Glutamatergic neuron (in vitro differentiated cells): ENCODE data around the gene PYCR2. TPM values are rescaled to one million over a fixed set of nuclear protein-coding genes. Genes with fewer than 3 reads are reported as not detected.
"Not testable (repeated sequence)": the region's sequence is repeated elsewhere in the genome, so short reads cannot be mapped to it uniquely, and the experiment has no call there.

Experiments
- DNase-seq: peaks from one replicate; pipeline ENCODE4 v3.0.0; 2022
- H3K27ac Mint-ChIP-seq: one replicate; pipeline ENCODE4 v1.8.0; 2020; ENCODE audit warnings: mild to moderate bottlenecking, mixed read lengths, inconsistent platforms; ENCODE audit not compliant: unreplicated experiment
- H3K27me3 Mint-ChIP-seq: one replicate; pipeline ENCODE4 v1.8.0; 2020; ENCODE audit warnings: mild to moderate bottlenecking, moderate library complexity, mixed read lengths, inconsistent platforms; ENCODE audit not compliant: unreplicated experiment
- H3K36me3 Mint-ChIP-seq: one replicate; pipeline ENCODE4 v1.8.0; 2020; ENCODE audit warnings: mild to moderate bottlenecking, mixed read lengths, inconsistent platforms; ENCODE audit not compliant: unreplicated experiment
- H3K4me1 Mint-ChIP-seq: one replicate; pipeline ENCODE4 v1.8.0; 2020; ENCODE audit warnings: mild to moderate bottlenecking, low read depth, mixed read lengths, inconsistent platforms; ENCODE audit not compliant: unreplicated experiment
- H3K4me3 Mint-ChIP-seq: one replicate; pipeline ENCODE4 v1.8.0; 2020; ENCODE audit warnings: mild to moderate bottlenecking, mixed read lengths, inconsistent platforms; ENCODE audit not compliant: unreplicated experiment
- H3K9me3 Mint-ChIP-seq: one replicate; pipeline ENCODE4 v1.8.0; 2020; ENCODE audit warnings: mild to moderate bottlenecking, moderate library complexity, mixed read lengths, inconsistent platforms; ENCODE audit not compliant: unreplicated experiment
- long read RNA-seq: library from polyadenylated mRNA; unstranded; transcript quantifications from one replicate; pipeline ENCODE4 v2.0.0, GENCODE V29; 2020; ENCODE audit not compliant: unreplicated experiment
- total RNA-seq: library from RNA; stranded (reverse); fragmentation: NEBNext Ultra II Directional; extraction: Animal tissue kit (Norgen Biotek cat#: 25700); gene quantifications from one replicate; pipeline ENCODE4 v1.2.1, GENCODE V29; 2021; ENCODE audit not compliant: unreplicated experiment
- TF ChIP-seq, protein P1 (sequence below): fragments of 200-600 bp; sonication (generic); IDR thresholded peaks from one replicate; pipeline ENCODE4 v1.5.0; 2021; ENCODE audit not compliant: partially characterized antibody, unreplicated experiment

PYCR2 gene
- total RNA-seq, result 36.6 TPM
- long read RNA-seq, transcript PYCR2-201 (7 exons, 1,689 nt), result major isoform, 6 of 7 reads
- long read RNA-seq, partial matches to known transcripts, result 1 of 7 reads
- long read RNA-seq, other reads (novel, unspliced or antisense), result 0 of 7 reads

DNA sequence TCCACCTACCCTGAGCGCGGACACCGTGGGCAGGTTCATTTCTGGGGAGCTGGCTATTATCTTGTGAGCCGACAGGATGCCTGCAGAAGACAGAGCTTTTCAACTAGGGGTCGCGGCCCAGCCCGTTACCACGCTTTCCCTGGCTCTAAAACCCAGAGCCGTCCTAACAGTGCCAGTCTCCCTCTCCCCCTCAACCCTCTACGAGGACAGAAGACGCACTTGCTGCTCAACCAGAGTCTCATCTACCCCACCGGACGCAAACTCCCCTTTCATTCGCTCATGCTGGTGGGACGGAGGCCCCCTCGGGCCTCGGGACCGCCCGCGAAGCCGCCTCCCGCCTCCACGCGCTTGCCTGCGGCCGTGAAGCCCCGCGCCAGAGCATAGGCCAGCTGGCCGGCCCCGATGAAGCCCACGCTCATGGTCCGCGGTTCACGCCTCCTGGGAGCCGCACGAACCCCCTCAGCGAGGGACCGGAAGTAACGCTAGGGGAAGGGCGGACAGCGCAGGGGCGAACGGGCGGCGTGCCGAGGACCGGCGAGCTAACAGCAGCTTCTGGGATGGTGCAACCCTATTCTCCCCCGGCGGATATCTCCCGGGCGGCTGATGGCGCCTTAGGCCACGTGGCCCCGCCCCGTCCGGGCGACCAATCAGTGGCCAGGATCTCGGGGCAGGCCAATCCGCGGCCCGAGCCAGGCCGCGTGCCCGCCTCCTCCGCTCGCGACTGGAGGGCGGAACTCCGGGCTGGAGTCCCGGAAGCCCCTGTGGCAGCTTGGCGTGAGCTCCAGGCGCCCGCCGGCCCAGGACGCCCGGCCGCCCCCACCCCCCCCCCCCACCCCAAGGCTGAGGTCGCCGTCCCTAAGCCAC is at the start of gene PYCR2:
Gene PYCR2, minus strand, starts transcription at position 559 of the 864 bp plus-strand sequence. Its CDS starts 140 bp downstream, at position 419.
- DNase-seq, result peak; percentile 96
- TF ChIP-seq, protein P1, sequence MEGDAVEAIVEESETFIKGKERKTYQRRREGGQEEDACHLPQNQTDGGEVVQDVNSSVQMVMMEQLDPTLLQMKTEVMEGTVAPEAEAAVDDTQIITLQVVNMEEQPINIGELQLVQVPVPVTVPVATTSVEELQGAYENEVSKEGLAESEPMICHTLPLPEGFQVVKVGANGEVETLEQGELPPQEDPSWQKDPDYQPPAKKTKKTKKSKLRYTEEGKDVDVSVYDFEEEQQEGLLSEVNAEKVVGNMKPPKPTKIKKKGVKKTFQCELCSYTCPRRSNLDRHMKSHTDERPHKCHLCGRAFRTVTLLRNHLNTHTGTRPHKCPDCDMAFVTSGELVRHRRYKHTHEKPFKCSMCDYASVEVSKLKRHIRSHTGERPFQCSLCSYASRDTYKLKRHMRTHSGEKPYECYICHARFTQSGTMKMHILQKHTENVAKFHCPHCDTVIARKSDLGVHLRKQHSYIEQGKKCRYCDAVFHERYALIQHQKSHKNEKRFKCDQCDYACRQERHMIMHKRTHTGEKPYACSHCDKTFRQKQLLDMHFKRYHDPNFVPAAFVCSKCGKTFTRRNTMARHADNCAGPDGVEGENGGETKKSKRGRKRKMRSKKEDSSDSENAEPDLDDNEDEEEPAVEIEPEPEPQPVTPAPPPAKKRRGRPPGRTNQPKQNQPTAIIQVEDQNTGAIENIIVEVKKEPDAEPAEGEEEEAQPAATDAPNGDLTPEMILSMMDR, result no peak
- Mint-ChIP-seq H3K27me3 (peaks cover 3% of the 10 kb centered on the region), H3K9me3 (peaks cover 2% of the 10 kb centered on the region), H3K36me3 (no peaks in the 10 kb centered on the region), H3K4me1 (peaks cover 8% of the 10 kb centered on the region), H3K4me3 (peak within 1 kb of the TSS; percentile 95), H3K27ac (peak within 1 kb of the TSS; percentile 96)

DNA sequence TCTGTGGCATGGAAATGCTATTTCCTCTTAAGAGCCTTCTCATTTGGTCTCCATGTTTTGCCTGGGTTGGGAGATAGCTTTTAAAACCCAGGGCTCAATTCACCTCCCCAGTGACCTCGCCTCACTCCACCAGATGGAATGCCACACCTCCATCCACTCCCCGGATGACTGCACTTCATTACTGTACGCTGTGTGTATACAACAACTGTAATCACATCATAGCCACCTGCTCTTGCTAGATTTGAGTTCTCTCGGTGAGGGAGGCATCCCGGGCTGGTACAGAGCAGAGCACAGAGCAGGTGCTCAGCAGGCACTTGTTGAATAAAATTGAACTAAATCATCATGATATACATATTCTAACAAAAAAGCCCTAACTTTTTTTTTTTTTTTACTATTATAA is 49.1 kb upstream of the PYCR2 start:
- Mint-ChIP-seq H3K4me1 (peaks cover 7% of the 10 kb centered on the region), H3K27ac (no peak overlapping the region), H3K36me3 (peaks cover 5% of the 10 kb centered on the region), H3K9me3 (peaks cover 6% of the 10 kb centered on the region), H3K4me3 (no peak overlapping the region), H3K27me3 (peaks cover under 1% of the 10 kb centered on the region)
- DNase-seq, result no peak
- TF ChIP-seq, protein P1, result no peak

DNA sequence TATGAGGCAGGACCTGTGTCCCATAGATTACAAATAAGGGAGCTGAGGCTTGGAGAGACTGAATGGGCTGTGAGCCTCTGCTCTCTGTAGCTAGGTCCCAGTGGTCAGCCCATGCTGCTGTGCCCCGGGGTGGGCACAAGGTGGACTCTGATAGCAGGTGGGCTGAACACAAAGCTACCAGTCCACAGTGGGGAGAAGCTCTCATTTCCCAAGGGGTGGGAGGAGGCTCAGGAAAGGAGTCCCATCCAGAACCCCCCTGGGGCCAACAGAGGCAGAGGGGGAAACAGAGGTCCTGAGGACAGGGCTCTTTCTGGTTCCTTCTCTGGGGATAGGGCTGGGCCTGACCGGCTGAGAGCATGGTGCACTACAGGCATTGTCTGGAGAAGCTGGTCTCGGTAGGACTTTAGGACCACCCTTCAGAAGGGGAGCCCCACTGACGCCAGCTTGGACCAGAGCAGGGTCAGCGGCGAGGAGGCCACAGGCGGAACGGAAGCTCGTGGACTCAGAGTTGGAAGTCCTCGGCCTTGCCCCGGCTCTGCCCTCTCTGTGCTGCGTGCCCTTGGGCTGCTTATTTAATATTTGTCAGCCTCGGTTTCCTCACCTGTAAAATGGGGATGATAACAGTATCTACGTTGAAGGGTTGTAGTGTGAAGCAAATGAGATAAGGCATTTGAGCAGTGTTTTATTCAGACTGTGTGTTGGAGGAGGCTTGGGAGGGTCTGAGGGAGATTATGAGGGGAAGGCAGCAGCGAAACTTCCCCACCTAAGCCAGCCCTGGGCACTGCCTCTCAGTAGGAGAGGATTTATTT is 48.5 kb upstream of the PYCR2 start:
- peaks cover 1% of the 10 kb centered on the region for H3K27me3 Mint-ChIP-seq

DNA sequence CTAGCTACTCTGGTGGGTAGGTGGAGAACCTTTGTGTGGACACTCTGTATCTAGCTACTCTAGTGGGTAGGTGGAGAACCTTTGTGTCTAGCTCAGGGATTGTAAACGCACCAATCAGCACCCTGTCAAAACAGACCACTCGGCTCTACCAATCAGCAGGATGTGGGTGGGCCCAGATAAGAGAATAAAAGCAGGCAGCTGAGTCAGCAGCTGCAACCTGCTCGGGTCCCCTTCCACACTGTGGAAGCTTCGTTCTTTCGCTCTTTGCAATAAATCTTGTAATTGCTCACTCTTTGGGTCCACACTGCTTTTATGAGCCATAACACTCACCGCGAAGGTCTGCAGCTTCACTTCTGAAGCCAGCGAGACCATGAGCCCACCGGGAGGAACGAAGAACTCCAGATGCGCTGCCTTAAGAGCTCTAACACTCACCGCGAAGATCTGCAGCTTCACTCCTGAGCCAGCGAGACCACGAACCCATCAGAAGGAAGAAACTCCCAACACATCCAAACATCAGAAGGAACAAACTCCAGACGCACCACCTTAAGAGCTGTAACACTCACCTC is 46.6 kb upstream of the PYCR2 start:
- H3K27ac Mint-ChIP-seq, H3K4me3 Mint-ChIP-seq, H3K4me1 Mint-ChIP-seq, H3K27me3 Mint-ChIP-seq, H3K9me3 Mint-ChIP-seq, DNase-seq, H3K36me3 Mint-ChIP-seq: not testable (repeated sequence)

More for the DNA sequence above, 48.5 kb upstream of the PYCR2 start:
- DNase-seq, result no peak
- TF ChIP-seq, protein P1, result no peak
- Mint-ChIP-seq H3K4me3 (no peak overlapping the region), H3K9me3 (peaks cover 6% of the 10 kb centered on the region), H3K36me3 (peaks cover 5% of the 10 kb centered on the region), H3K4me1 (peaks cover 6% of the 10 kb centered on the region), H3K27ac (no peak overlapping the region)

DNA sequence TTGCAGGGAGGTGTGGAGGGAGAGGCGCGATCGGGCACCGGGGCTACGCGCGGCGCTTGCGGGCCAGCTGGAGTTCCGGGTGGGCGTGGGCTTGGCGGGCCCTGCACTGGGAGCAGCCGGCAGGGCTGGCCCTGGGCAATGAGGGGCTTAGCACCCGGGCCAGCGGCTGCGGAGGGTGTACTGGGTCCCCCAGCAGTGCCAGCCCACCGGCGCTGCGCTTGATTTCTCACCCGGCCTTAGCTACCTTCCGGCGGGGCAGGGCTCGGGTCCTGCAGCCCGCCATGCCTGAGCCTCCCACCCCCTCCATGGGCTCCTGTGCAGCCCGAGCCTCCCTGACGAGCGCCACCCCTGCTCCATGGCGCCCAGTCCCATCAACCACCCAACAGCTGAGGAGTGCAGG is 45.7 kb upstream of the PYCR2 start:
- not testable (repeated sequence) for H3K27ac Mint-ChIP-seq

More for the DNA sequence above, 45.7 kb upstream of the PYCR2 start:
- not testable (repeated sequence) for H3K27me3 Mint-ChIP-seq, DNase-seq, H3K4me3 Mint-ChIP-seq, H3K4me1 Mint-ChIP-seq, H3K36me3 Mint-ChIP-seq, H3K9me3 Mint-ChIP-seq
